ENCODE data around the gene SORT1.

DNA sequence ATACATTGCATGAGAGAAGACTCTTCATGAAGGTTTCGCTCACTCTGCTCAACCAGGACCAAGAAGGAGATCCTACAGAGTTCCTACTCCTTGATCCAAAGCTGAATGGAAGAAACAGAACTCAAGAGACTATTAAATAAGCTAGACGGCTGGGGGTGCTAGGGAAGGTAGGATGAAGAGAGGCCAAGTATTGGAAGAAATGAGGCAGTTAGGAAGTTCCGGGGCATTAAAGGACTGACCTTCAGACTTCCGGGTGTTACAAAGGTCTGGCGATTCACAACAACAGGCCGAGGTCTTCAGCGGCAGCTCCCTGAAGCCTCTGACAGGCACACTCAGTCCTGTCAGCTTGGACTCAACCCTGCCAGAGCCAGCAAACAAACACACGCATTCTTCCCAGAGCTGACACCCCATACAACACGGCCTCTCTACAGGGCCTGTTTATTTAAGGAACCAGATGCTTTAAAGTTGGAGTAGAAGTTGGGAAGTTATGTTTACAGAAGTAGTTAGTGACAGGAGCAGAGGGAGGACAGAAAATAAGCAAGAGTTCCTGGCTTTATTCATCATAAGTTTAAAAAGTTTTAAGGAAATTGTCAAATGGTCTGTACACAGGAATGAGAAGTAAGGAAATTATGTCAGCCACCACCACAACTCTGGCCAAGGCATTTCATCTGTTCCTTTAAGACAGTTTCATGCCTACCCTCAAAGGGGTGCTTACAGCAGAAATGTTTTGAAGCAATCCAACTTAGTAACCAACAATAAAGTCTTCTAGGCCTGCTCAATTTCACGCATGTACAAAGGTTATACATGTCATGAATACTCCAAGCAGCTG lies 4.7 kb downstream of the SORT1 start:
- TF ChIP-seq CTCF (conservative IDR thresholded peaks at IDR 0.05; ENCODE audit: low read length) (no peak), EZH2phosphoT487 (IDR thresholded peaks at IDR 0.05; ENCODE audit: borderline replicate concordance, low read depth, low read length) (no peak)
